GM23338 (cell line): ENCODE measurements around the gene TMX3. TPM values are rescaled to one million over a fixed set of nuclear protein-coding genes. Genes with fewer than 3 reads are reported as not detected.

Source experiments
- ATAC-seq: fragments of 200-7000 bp; cut with Tn5 transposase; 3 replicates; pipeline ENCODE4 v1.9.1; 2020
- DNase-seq: peaks from one replicate; pipeline ENCODE4 v3.0.0-alpha.2; 2015; ENCODE audit warnings: low spot score
- H2AFZ ChIP-seq: fragments of 200-600 bp; sonication (generic); 2 replicates; pipeline ENCODE4 v1.8.0; 2016; ENCODE audit warnings: antibody characterized with exemption, mild to moderate bottlenecking, moderate library complexity
- H3F3A ChIP-seq: fragments of 200-600 bp; sonication (generic); replicated peaks from 2 replicates; pipeline ENCODE4 v1.8.0; 2017; ENCODE audit warnings: antibody characterized with exemption, mixed run types, low read depth
- H3K27ac ChIP-seq: fragments of 200-600 bp; sonication (generic); 2 replicates; pipeline ENCODE4 v1.6.1; 2016; ENCODE audit warnings: low read depth
- H3K27me3 ChIP-seq: fragments of 200-600 bp; sonication (generic); 2 replicates; pipeline ENCODE4 v1.8.0; 2016; ENCODE audit warnings: mild to moderate bottlenecking, mixed run types, moderate library complexity; ENCODE audit not compliant: insufficient read depth
- H3K36me3 ChIP-seq: fragments of 200-600 bp; sonication (generic); 2 replicates; pipeline ENCODE4 v1.8.0; 2016; ENCODE audit warnings: mild to moderate bottlenecking; ENCODE audit not compliant: insufficient read depth
- H3K4me1 ChIP-seq: fragments of 200-600 bp; sonication (generic); 2 replicates; pipeline ENCODE4 v1.8.0; 2016; ENCODE audit warnings: mild to moderate bottlenecking, moderate library complexity; ENCODE audit not compliant: insufficient read depth
- H3K4me2 ChIP-seq: fragments of 200-600 bp; sonication (generic); 2 replicates; pipeline ENCODE4 v1.7.1; 2017; ENCODE audit warnings: mixed run types
- H3K4me3 ChIP-seq: fragments of 200-600 bp; sonication (generic); 2 replicates; pipeline ENCODE4 v1.6.1; 2016; ENCODE audit warnings: mixed run types
- H3K79me2 ChIP-seq: fragments of 200-600 bp; sonication (generic); replicated peaks from 2 replicates; pipeline ENCODE4 v1.8.0; 2017; ENCODE audit warnings: mild to moderate bottlenecking; ENCODE audit not compliant: insufficient read depth
- H3K9me2 ChIP-seq: fragments of 200-600 bp; sonication (generic); 2 replicates; pipeline ENCODE4 v1.8.0; 2017; ENCODE audit not compliant: insufficient read depth
- H4K20me1 ChIP-seq: fragments of 200-600 bp; sonication (generic); replicated peaks from 2 replicates; pipeline ENCODE4 v1.8.0; 2017; ENCODE audit warnings: mild to moderate bottlenecking; ENCODE audit not compliant: insufficient read depth
- H3K27ac Mint-ChIP-seq: 2 replicates; pipeline ENCODE4 v1.8.0; 2020; ENCODE audit warnings: inconsistent platforms, mild to moderate bottlenecking, moderate library complexity, mixed read lengths
- H3K27me3 Mint-ChIP-seq: 3 replicates; pipeline ENCODE4 v1.8.0; 2022; ENCODE audit warnings: low read depth, mild to moderate bottlenecking, moderate library complexity, mixed read lengths, inconsistent platforms; ENCODE audit not compliant: insufficient read depth, poor library complexity
- H3K36me3 Mint-ChIP-seq: 3 replicates; pipeline ENCODE4 v1.8.0; 2021; ENCODE audit warnings: low read depth, mild to moderate bottlenecking, inconsistent platforms, moderate library complexity, mixed read lengths
- H3K4me1 Mint-ChIP-seq: 3 replicates; pipeline ENCODE4 v1.8.0; 2020; ENCODE audit warnings: mild to moderate bottlenecking, inconsistent platforms, mixed read lengths
- H3K4me3 Mint-ChIP-seq: 3 replicates; pipeline ENCODE4 v1.8.0; 2021; ENCODE audit warnings: moderate library complexity, mild to moderate bottlenecking, inconsistent platforms, mixed read lengths
- H3K9me3 Mint-ChIP-seq: 3 replicates; pipeline ENCODE4 v1.8.0; 2020; ENCODE audit warnings: moderate library complexity, mild to moderate bottlenecking, inconsistent platforms, mixed read lengths
- CREB1 ChIP-seq: fragments of 250-450 bp; sonication (Bioruptor Pico); IDR thresholded peaks from 2 replicates; pipeline ENCODE4 v1.5.0; 2020; ENCODE audit warnings: low read depth, mild to moderate bottlenecking, moderate library complexity
- CTCF ChIP-seq, 2 experiments: fragments of 200-600 bp in 1 of 2; sonication (generic) in 1 of 2; conservative IDR thresholded peaks; 2 replicates each; pipeline versions ENCODE4 v1.5.1 to v1.6.1; 2016 to 2017; ENCODE audit warnings: antibody characterized with exemption in 2 of 2, low read depth in 2 of 2, mild to moderate bottlenecking in 2 of 2, moderate library complexity in 1 of 2
- EZH2 ChIP-seq: fragments of 200-600 bp; sonication (generic); IDR thresholded peaks from one replicate; pipeline ENCODE4 v1.8.0; 2017; ENCODE audit warnings: antibody characterized with exemption, mild to moderate bottlenecking, low read depth; ENCODE audit not compliant: unreplicated experiment
- EZH2phosphoT487 ChIP-seq: fragments of 200-600 bp; sonication (generic); IDR thresholded peaks from one replicate; pipeline ENCODE4 v1.8.1; 2018; ENCODE audit warnings: antibody characterized with exemption; ENCODE audit not compliant: unreplicated experiment
- JUNB ChIP-seq: IDR thresholded peaks from one replicate; pipeline ENCODE4 v1.6.1; 2016; ENCODE audit warnings: antibody characterized with exemption; ENCODE audit not compliant: unreplicated experiment
- NANOG ChIP-seq: IDR thresholded peaks from 2 replicates; pipeline ENCODE4 v1.6.1; 2016; ENCODE audit warnings: antibody characterized with exemption, borderline replicate concordance
- POLR2AphosphoS5 ChIP-seq: IDR thresholded peaks from 2 replicates; pipeline ENCODE4 v1.6.1; 2016; ENCODE audit warnings: antibody characterized with exemption, low read depth
- REST ChIP-seq: IDR thresholded peaks from one replicate; pipeline ENCODE4 v1.6.1; 2018; ENCODE audit warnings: antibody characterized with exemption; ENCODE audit not compliant: unreplicated experiment
- STAT1 ChIP-seq: IDR thresholded peaks from one replicate; pipeline ENCODE4 v1.6.1; 2016; ENCODE audit warnings: antibody characterized with exemption; ENCODE audit not compliant: unreplicated experiment
- ZNF114 ChIP-seq: fragments of 250-450 bp; sonication (Bioruptor Pico); IDR thresholded peaks from 2 replicates; pipeline ENCODE4 v1.5.0; 2020; ENCODE audit warnings: mild to moderate bottlenecking, moderate library complexity
- ZNF331 ChIP-seq: fragments of 250-450 bp; sonication (Bioruptor Pico); IDR thresholded peaks from 2 replicates; pipeline ENCODE4 v1.5.0; 2020; ENCODE audit warnings: low read depth, mild to moderate bottlenecking, moderate library complexity
- ZNF462 ChIP-seq: fragments of 250-450 bp; sonication (Bioruptor Pico); IDR thresholded peaks from 2 replicates; pipeline ENCODE4 v1.5.0; 2020; ENCODE audit warnings: mild to moderate bottlenecking, moderate library complexity
- polyA plus RNA-seq: library from polyadenylated mRNA; unstranded; fragments of >200 nt; fragmentation: Nextera tagmentation; extraction: Ambion mirVana; gene quantifications from 2 replicates; pipeline ENCODE4 v1.2.1, GENCODE V29; 2016
- total RNA-seq: library from RNA; depleted of rRNA; stranded (reverse); fragments of >200 nt; shearing (Covaris generic); gene quantifications from 2 replicates; pipeline ENCODE4 v1.2.3, GENCODE V29; 2014
- TF ChIP-seq, protein P1 (sequence below): IDR thresholded peaks from 2 replicates; pipeline ENCODE4 v1.6.1; 2016; ENCODE audit warnings: antibody characterized with exemption

The TMX3 gene
- total and polyA plus RNA-seq, 2 experiments from 2014 or later: 12.4 to 40.1 TPM

DNA sequence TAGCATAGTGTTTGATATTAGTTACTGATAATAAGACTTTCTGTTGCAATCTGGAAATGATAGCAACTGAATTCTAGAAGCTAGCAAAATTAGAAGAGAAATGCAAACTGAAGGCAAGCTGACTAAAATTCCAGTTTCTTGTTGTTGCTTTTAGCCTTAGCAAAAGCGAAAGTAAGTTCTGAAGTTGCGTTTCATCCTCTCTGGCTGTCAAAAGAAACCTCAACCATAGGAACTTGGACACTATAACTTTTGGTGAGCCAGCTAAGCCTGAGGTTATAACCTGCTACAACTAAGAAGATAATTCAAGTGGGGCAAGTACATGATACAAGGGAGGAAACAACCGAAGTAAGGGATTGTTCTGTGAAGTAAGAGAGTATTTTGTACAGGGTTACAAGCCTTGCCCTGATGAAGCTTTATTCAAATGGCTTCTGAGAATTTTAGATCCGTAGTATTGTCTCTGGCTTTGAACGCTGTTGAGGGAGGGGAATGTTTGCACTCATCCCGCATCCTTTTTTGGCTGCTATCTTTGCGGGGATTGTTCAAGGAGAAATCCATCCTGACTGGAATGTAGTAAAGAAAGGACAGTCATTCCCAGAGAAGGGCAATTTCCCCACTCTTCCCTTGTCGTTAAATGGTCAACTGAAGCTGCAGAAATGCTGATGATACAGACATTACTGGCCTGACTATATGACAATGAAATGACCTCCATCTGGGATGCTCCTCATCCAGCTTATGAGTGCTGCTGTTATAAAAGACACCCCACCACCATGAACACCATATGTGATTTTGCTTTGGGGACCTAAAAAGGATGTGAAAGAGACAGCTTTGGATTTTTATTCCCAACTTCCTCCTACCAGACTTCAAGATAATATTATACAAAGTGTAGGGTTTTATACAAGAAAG lies 7.0 kb upstream of the TMX3 start:
- no peaks in the 10 kb centered on the region for H4K20me1 ChIP-seq
- TF ChIP-seq REST: no peak
- no peak for TF ChIP-seq NANOG
- TF ChIP-seq ZNF331 (CRISPR knock-in tag): no peak
- TF ChIP-seq EZH2phosphoT487: no peak
- no peak for TF ChIP-seq EZH2
- no peak for TF ChIP-seq ZNF114 (CRISPR knock-in tag)
- TF ChIP-seq CREB1 (CRISPR knock-in tag): no peak
- TF ChIP-seq POLR2AphosphoS5: no peak
- no peak for TF ChIP-seq ZNF462 (CRISPR knock-in tag)
- TF ChIP-seq CTCF (conservative IDR thresholded peaks at IDR 0.05; ENCODE audit: low read depth in 2 of 2): no peak
- TF ChIP-seq, protein P1, sequence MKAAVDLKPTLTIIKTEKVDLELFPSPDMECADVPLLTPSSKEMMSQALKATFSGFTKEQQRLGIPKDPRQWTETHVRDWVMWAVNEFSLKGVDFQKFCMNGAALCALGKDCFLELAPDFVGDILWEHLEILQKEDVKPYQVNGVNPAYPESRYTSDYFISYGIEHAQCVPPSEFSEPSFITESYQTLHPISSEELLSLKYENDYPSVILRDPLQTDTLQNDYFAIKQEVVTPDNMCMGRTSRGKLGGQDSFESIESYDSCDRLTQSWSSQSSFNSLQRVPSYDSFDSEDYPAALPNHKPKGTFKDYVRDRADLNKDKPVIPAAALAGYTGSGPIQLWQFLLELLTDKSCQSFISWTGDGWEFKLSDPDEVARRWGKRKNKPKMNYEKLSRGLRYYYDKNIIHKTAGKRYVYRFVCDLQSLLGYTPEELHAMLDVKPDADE: no peak
- TF ChIP-seq JUNB: no peak
- TF ChIP-seq STAT1: no peak
- peaks cover 12% of the 10 kb centered on the region for H3K9me2 ChIP-seq
- H3F3A ChIP-seq: no peaks in the 10 kb centered on the region
- H2AFZ ChIP-seq: no peak overlapping the region
- no peaks in the 10 kb centered on the region for H3K79me2 ChIP-seq
- peaks cover 6% of the 10 kb centered on the region for H3K4me1 Mint-ChIP-seq
- no peak for DNase-seq
- no peak for ATAC-seq
- H3K27ac ChIP-seq: no peak overlapping the region
- H3K4me3 ChIP-seq: no peak overlapping the region
- no peak overlapping the region for H3K4me2 ChIP-seq
- H3K36me3 ChIP-seq: no peaks in the 10 kb centered on the region
- no peaks in the 10 kb centered on the region for H3K27me3 ChIP-seq
- no peaks in the 10 kb centered on the region for H3K4me1 ChIP-seq
- peaks cover 6% of the 10 kb centered on the region; the same call in 2 of the 3 replicates for H3K9me3 Mint-ChIP-seq
- H3K4me3 Mint-ChIP-seq: no peak overlapping the region
- H3K36me3 Mint-ChIP-seq: peaks cover 21% of the 10 kb centered on the region; the same call in 2 of the 3 replicates
- peaks cover 2% of the 10 kb centered on the region for H3K27me3 Mint-ChIP-seq
- no peak overlapping the region for H3K27ac Mint-ChIP-seq
